H1 (cell line): Measurements from ENCODE around the gene TRAF3. TPM values are rescaled to one million over a fixed set of nuclear protein-coding genes. Genes with fewer than 3 reads are reported as not detected.

Experiments
- CTCF ChIA-PET: fragments of 300-600 bp; sonication (Branson Sonifier 250); formaldehyde crosslinking; loops from one replicate; lab custom pipeline; 2021; ENCODE audit not compliant: partially characterized antibody; lab: Charles Lee
- POLR2A ChIA-PET: fragments of 300-600 bp; sonication (Branson Sonifier 250); formaldehyde crosslinking; loops from one replicate; lab custom pipeline; 2021; ENCODE audit warnings: inconsistent platforms; ENCODE audit not compliant: partially characterized antibody; lab: Charles Lee
- DNase-seq, 2 experiments: peaks; one replicate each; pipeline versions ENCODE4 v3.0.0 to v3.0.0-alpha.2; 2010 to 2022; ENCODE audit warnings: low spot score in 2 of 2, low read depth in 1 of 2, mixed read lengths in 1 of 2
- FAIRE-seq: peaks from 2 replicates; lab custom pipeline; 2011; peaks lifted over from hg19 to GRCh38; lab: Jason Lieb, UNC
- H2AFZ ChIP-seq: 2 replicates; pipeline ENCODE4 v1.8.1; 2012; ENCODE audit warnings: low read length, inconsistent platforms
- H2AK5ac ChIP-seq: 2 replicates; pipeline ENCODE4 v1.6.1; 2013; ENCODE audit warnings: low read depth, low read length
- H2BK120ac ChIP-seq: replicated peaks from 2 replicates; pipeline ENCODE3; 2013; ENCODE audit warnings: low read depth, low read length, inconsistent platforms
- H2BK12ac ChIP-seq: 2 replicates; pipeline ENCODE4 v1.6.1; 2013; ENCODE audit warnings: low read depth, low read length
- H2BK15ac ChIP-seq: 2 replicates; pipeline ENCODE4 v1.6.1; 2013; ENCODE audit warnings: low read length
- H2BK20ac ChIP-seq: 2 replicates; pipeline ENCODE4 v1.6.1; 2013; ENCODE audit warnings: low read length
- H2BK5ac ChIP-seq: 2 replicates; pipeline ENCODE4 v1.6.1; 2013; ENCODE audit warnings: low read depth, low read length
- H3K14ac ChIP-seq: 2 replicates; pipeline ENCODE4 v1.6.1; 2013; ENCODE audit warnings: inconsistent platforms; ENCODE audit not compliant: insufficient read length
- H3K18ac ChIP-seq: 2 replicates; pipeline ENCODE4 v1.6.1; 2013; ENCODE audit warnings: low read length; ENCODE audit errors: extremely low read depth
- H3K23ac ChIP-seq: 2 replicates; pipeline ENCODE4 v1.6.1; 2013; ENCODE audit warnings: inconsistent platforms; ENCODE audit not compliant: insufficient read length
- H3K23me2 ChIP-seq: 2 replicates; pipeline ENCODE4 v1.6.1; 2013; ENCODE audit warnings: low read depth, low read length
- H3K27ac ChIP-seq: 2 replicates; pipeline ENCODE4 v1.6.1; 2011; ENCODE audit warnings: low read depth, low read length, inconsistent platforms
- H3K27me3 ChIP-seq, 4 experiments: replicated peaks in 1 of 4; 1 replicate in 1 of 4; 2 replicates in 3 of 4; pipeline versions ENCODE4 v1.6.1 to v1.8.1; 2011 to 2013; ENCODE audit warnings: low read length in 3 of 4, mild to moderate bottlenecking in 3 of 4, inconsistent platforms in 2 of 4, mixed read lengths in 2 of 4, moderate library complexity in 1 of 4; ENCODE audit not compliant: control insufficient read depth in 3 of 4, insufficient read depth in 3 of 4; ENCODE audit errors: extremely low read depth in 1 of 4
- H3K36me3 ChIP-seq, 4 experiments: 2 replicates each; pipeline versions ENCODE4 v1.6.1 to v1.8.1; 2011 to 2013; ENCODE audit warnings: mild to moderate bottlenecking in 4 of 4, low read length in 3 of 4, moderate library complexity in 2 of 4, control low read depth in 1 of 4, inconsistent platforms in 1 of 4; ENCODE audit not compliant: insufficient read depth in 4 of 4, control insufficient read depth in 2 of 4
- H3K4ac ChIP-seq: replicated peaks from 2 replicates; pipeline ENCODE3; 2013; ENCODE audit warnings: low read length, low read depth, mixed read lengths, inconsistent platforms; ENCODE audit not compliant: insufficient read length
- H3K4me1 ChIP-seq, 4 experiments: replicated peaks in 1 of 4; 1 replicate in 1 of 4; 2 replicates in 3 of 4; pipeline versions ENCODE4 v1.6.1 to v1.8.1; 2011 to 2013; ENCODE audit warnings: low read length in 3 of 4, inconsistent platforms in 2 of 4, mixed read lengths in 1 of 4; ENCODE audit not compliant: insufficient read depth in 4 of 4, control insufficient read depth in 3 of 4
- H3K4me2 ChIP-seq, 2 experiments: 2 replicates each; pipeline versions ENCODE4 v1.6.1 to v1.8.1; 2011 to 2013; ENCODE audit warnings: low read depth in 2 of 2, low read length in 2 of 2, control low read depth in 1 of 2, inconsistent platforms in 1 of 2, mild to moderate bottlenecking in 1 of 2; ENCODE audit not compliant: insufficient read depth in 1 of 2
- H3K4me3 ChIP-seq, 4 experiments: fragments of 200-600, 300-600 bp in 1 of 4; sonication (generic), shearing (Covaris generic), sonication (Bioruptor Twin) in 1 of 4; 2 replicates each; pipeline versions ENCODE4 v1.5.1 to v1.8.1; 2011 to 2016; ENCODE audit warnings: low read length in 4 of 4, low read depth in 3 of 4, control low read depth in 2 of 4, inconsistent platforms in 2 of 4, mild to moderate bottlenecking in 2 of 4, mixed read lengths in 1 of 4, moderate library complexity in 1 of 4; ENCODE audit not compliant: insufficient read depth in 2 of 4; ENCODE audit errors: extremely low read depth in 1 of 4
- H3K56ac ChIP-seq: replicated peaks from 2 replicates; pipeline ENCODE3; 2013; ENCODE audit warnings: low read depth, mild to moderate bottlenecking, mixed read lengths, low read length, inconsistent platforms; ENCODE audit not compliant: insufficient read length
- H3K79me1 ChIP-seq: 2 replicates; pipeline ENCODE4 v1.6.1; 2013; ENCODE audit warnings: low read depth, low read length, control low read depth
- H3K79me2 ChIP-seq, 2 experiments: 2 replicates each; pipeline versions ENCODE4 v1.6.1 to v1.8.1; 2012 to 2013; ENCODE audit warnings: low read length in 2 of 2, mild to moderate bottlenecking in 2 of 2, inconsistent platforms in 1 of 2; ENCODE audit not compliant: insufficient read depth in 2 of 2, control insufficient read depth in 1 of 2
- H3K9ac ChIP-seq, 4 experiments: replicated peaks in 1 of 4; 1 replicate in 1 of 4; 2 replicates in 3 of 4; pipeline versions ENCODE4 v1.6.1 to v1.8.1; 2011 to 2013; ENCODE audit warnings: low read depth in 3 of 4, low read length in 3 of 4, control low read depth in 2 of 4, mild to moderate bottlenecking in 2 of 4, moderate library complexity in 2 of 4, inconsistent platforms in 1 of 4; ENCODE audit errors: extremely low read depth in 1 of 4
- H3K9me3 ChIP-seq, 2 experiments: 2 replicates each; pipeline versions ENCODE4 v1.6.1 to v1.8.1; 2012 to 2013; ENCODE audit warnings: mild to moderate bottlenecking in 2 of 2, moderate library complexity in 2 of 2, control low read depth in 1 of 2, inconsistent platforms in 1 of 2, low read depth in 1 of 2, low read length in 1 of 2, mixed read lengths in 1 of 2; ENCODE audit not compliant: insufficient read depth in 2 of 2
- H4K20me1 ChIP-seq, 2 experiments: replicated peaks in 1 of 2; 2 replicates each; pipeline versions ENCODE3 to v1.8.1; 2011 to 2013; ENCODE audit warnings: inconsistent platforms in 2 of 2, low read length in 2 of 2, mild to moderate bottlenecking in 1 of 2; ENCODE audit not compliant: insufficient read depth in 2 of 2, control insufficient read depth in 1 of 2
- H4K5ac ChIP-seq: 2 replicates; pipeline ENCODE4 v1.6.1; 2013; ENCODE audit warnings: low read length, low read depth, mixed read lengths, inconsistent platforms; ENCODE audit not compliant: insufficient read length
- H4K8ac ChIP-seq: 2 replicates; pipeline ENCODE4 v1.8.0; 2013; ENCODE audit warnings: mild to moderate bottlenecking, moderate library complexity, low read length, inconsistent platforms; ENCODE audit not compliant: insufficient read depth; ENCODE audit errors: extremely low read depth
- H4K91ac ChIP-seq: replicated peaks from 2 replicates; pipeline ENCODE3; 2013; ENCODE audit warnings: low read length, mixed read lengths, inconsistent platforms; ENCODE audit not compliant: insufficient read length
- KDM5A ChIP-seq: fragments of 200-600 bp; IDR thresholded peaks from 2 replicates; pipeline ENCODE4 v1.7.1; 2012; ENCODE audit warnings: mild to moderate bottlenecking, low read length, inconsistent platforms, mixed read lengths
- YY1 ChIP-seq: IDR thresholded peaks from 2 replicates; pipeline ENCODE4 v1.6.1; 2011; ENCODE audit warnings: low read depth, mild to moderate bottlenecking, low read length
- WGBS, 2 experiments: shearing (Covaris generic) in 1 of 2; methylation state at CpG; one replicate each; pipeline versions ENCODE4 v1.1.6 to v1.1.7; 2013 to 2015; ENCODE audit warnings: low lambda C conversion rate in 2 of 2, mixed read lengths in 2 of 2, inconsistent platforms in 1 of 2, low coverage in 1 of 2, missing lambda C conversion rate in 1 of 2; ENCODE audit not compliant: insufficient replicate concordance in 2 of 2, insufficient coverage in 1 of 2, insufficient read length in 1 of 2; ENCODE audit errors: extremely low coverage in 1 of 2, missing lambda C conversion rate in 1 of 2; 5-methylcytosine and 5-hydroxymethylcytosine counted together
- polyA plus RNA-seq, 7 experiments: library from polyadenylated mRNA; depleted of rRNA in 3 of 7; stranded (reverse) in 5 of 7; unstranded in 2 of 7; fragments of >200 nt in 5 of 7; fragments of 200-250 nt in 2 of 7; gene quantifications; 1 replicate in 5 of 7; 2 replicates in 1 of 7; 4 replicates in 1 of 7; pipeline versions ENCODE4 v1.2.1 to v1.2.3, GENCODE V29; 2011 to 2013; ENCODE audit warnings: missing spikeins in 2 of 7, mixed read lengths in 2 of 7
- total RNA-seq: library from RNA; stranded (reverse); fragmentation: NEBNext Ultra II Directional; extraction: Animal tissue kit (Norgen Biotek cat#: 25700); gene quantifications from 2 replicates; pipeline ENCODE4 v1.2.1, GENCODE V29; 2021

The TRAF3 gene
- total and polyA plus RNA-seq, 2 of the 8 experiments (the other 6 are each of a cell fraction or from before 2014, with no cell fraction given) = 5.8 to 12.1 TPM

- Histone ChIP-seq H3K27ac (no peak overlapping the region), H3K79me1 (no peaks in the 10 kb centered on the region), H4K91ac (no peak overlapping the region), H2BK120ac (no peak overlapping the region), H3K4ac (no peak overlapping the region), H2AFZ (no peak overlapping the region), H4K5ac (no peak overlapping the region), H3K9me3 (no peaks in the 10 kb centered on the region), H3K36me3 (no peaks in the 10 kb centered on the region), H2BK5ac (no peak overlapping the region), H3K4me1 (peaks cover 3 to 11% (median 6%) of the 10 kb centered on the region in 4 experiments; a peak in 5 of 7 replicates), H3K18ac (no peak overlapping the region), H3K79me2 (0 out of 4 replicates have a peak, but pooled peaks cover 0 to 5% of the 10 kb centered on the region in 2 experiments), H3K4me3 (no peak overlapping the region), H3K23me2 (no peaks in the 10 kb centered on the region; the same call in 1 of the 2 replicates), H4K8ac (no peak overlapping the region), H2BK12ac (no peak overlapping the region), H3K56ac (no peak overlapping the region), H3K14ac (no peak overlapping the region), H2AK5ac (no peak overlapping the region), H3K23ac (no peak overlapping the region), H3K4me2 (no peak overlapping the region), H3K9ac (no peak overlapping the region), H2BK20ac (no peak overlapping the region), H3K27me3 (no peaks in the 10 kb centered on the region), H2BK15ac (no peak overlapping the region), H4K20me1 (peaks cover 0 to 2% of the 10 kb centered on the region in 2 experiments)
- 73% methylated on average over 3 of the region's 3 CpGs; no CpG with 5 or more reads in 1 of the 2 experiments for WGBS, 2 experiments
- ChIA-PET CTCF (interaction anchor here (1.4 kb wide), 1 partner anchor 52 kb away, joined by 6 read pairs; no protein-coding TSS in a partner anchor), POLR2A (no interaction called here)
- FAIRE-seq (no peak), DNase-seq (no peak)
- TF ChIP-seq YY1 = no peak
- TF ChIP-seq KDM5A = no peak
These were observed 32.6 kb downstream of the TRAF3 start for GRCh38 chr14:102809870-102810269.
